HepG2 (cell line): ENCODE results near the gene OPRL1. TPM values are rescaled to one million over a fixed set of nuclear protein-coding genes. Genes with fewer than 3 reads are reported as not detected.

Source experiments
- HMG20B ChIP-seq: conservative IDR thresholded peaks from 2 replicates; pipeline ENCODE4 v1.6.1; 2016; ENCODE audit warnings: missing genetic modification reagents, missing compliant biosample characterization
- HNRNPH1 ChIP-seq: fragments of 200-400 bp; formaldehyde crosslinking; optimal IDR thresholded peaks from 2 replicates; pipeline ENCODE3; 2017; ENCODE audit warnings: mild to moderate bottlenecking, low read depth, low read length
- MIER3 ChIP-seq: IDR thresholded peaks from 2 replicates; pipeline ENCODE4 v1.6.1; 2016; ENCODE audit warnings: missing compliant biosample characterization, borderline replicate concordance
- NCOR1 ChIP-seq: fragments of 200-600 bp; sonication (generic); IDR thresholded peaks from 2 replicates; pipeline ENCODE4 v1.7.0; 2017; ENCODE audit warnings: antibody characterized with exemption, low read length, borderline replicate concordance
- YEATS4 ChIP-seq: sonication (generic); formaldehyde crosslinking; IDR thresholded peaks from 2 replicates; pipeline ENCODE4 v1.4.0; 2020; ENCODE audit warnings: missing genetic modification reagents, borderline replicate concordance
- ZBTB49 ChIP-seq: sonication (generic); formaldehyde crosslinking; IDR thresholded peaks from 2 replicates; pipeline ENCODE4 v1.4.0; 2020; ENCODE audit warnings: missing genetic modification reagents, borderline replicate concordance
- ZFP62 ChIP-seq: sonication (generic); formaldehyde crosslinking; IDR thresholded peaks from 2 replicates; pipeline ENCODE4 v1.4.0; 2020; ENCODE audit warnings: missing genetic modification reagents
- ZNF891 ChIP-seq: sonication (generic); formaldehyde crosslinking; IDR thresholded peaks from 2 replicates; pipeline ENCODE4 v1.5.0; 2020; ENCODE audit warnings: mild to moderate bottlenecking, missing genetic modification reagents
- polyA plus RNA-seq, 8 experiments: library from polyadenylated mRNA; depleted of rRNA in 3 of 8; stranded (reverse) in 7 of 8; unstranded in 1 of 8; fragments of >200 nt; fragmentation: Illumina TruSeq in 4 of 8; extraction: Trizol in 4 of 8; gene quantifications; 2 replicates each; pipeline versions ENCODE4 v1.2.1 to v1.2.3, GENCODE V29; 2011 to 2016; ENCODE audit warnings: low read depth in 4 of 8, missing spikeins in 1 of 8, mixed read lengths in 1 of 8; ENCODE audit not compliant: insufficient read depth in 1 of 8
- total RNA-seq, 5 experiments: library from RNA; depleted of rRNA; stranded (reverse); fragments of >200 nt; fragmentation: Illumina TruSeq; extraction: Trizol; gene quantifications; 2 replicates each; pipeline ENCODE4 v1.2.3, GENCODE V29; 2016; ENCODE audit warnings: low read depth in 1 of 5
- TF ChIP-seq, protein P1 (sequence below): sonication (generic); formaldehyde crosslinking; IDR thresholded peaks from one replicate; pipeline ENCODE4 v1.5.1; 2020; ENCODE audit warnings: mild to moderate bottlenecking, missing genetic modification reagents; ENCODE audit errors: not compliant biosample characterization
- TF ChIP-seq, protein P2 (sequence below): sonication (generic); formaldehyde crosslinking; IDR thresholded peaks from 2 replicates; pipeline ENCODE4 v1.4.0; 2020; ENCODE audit warnings: missing genetic modification reagents
- TF ChIP-seq, protein P3 (sequence below): sonication (generic); formaldehyde crosslinking; IDR thresholded peaks from 2 replicates; pipeline ENCODE4 v1.8.0; 2022; ENCODE audit warnings: missing genetic modification reagents, mild to moderate bottlenecking, borderline replicate concordance

Gene OPRL1
- total and polyA plus RNA-seq, 2 of the 13 experiments (the other 11 are each of a cell fraction or from before 2014, with no cell fraction given), result 0.35 to 0.71 TPM

DNA sequence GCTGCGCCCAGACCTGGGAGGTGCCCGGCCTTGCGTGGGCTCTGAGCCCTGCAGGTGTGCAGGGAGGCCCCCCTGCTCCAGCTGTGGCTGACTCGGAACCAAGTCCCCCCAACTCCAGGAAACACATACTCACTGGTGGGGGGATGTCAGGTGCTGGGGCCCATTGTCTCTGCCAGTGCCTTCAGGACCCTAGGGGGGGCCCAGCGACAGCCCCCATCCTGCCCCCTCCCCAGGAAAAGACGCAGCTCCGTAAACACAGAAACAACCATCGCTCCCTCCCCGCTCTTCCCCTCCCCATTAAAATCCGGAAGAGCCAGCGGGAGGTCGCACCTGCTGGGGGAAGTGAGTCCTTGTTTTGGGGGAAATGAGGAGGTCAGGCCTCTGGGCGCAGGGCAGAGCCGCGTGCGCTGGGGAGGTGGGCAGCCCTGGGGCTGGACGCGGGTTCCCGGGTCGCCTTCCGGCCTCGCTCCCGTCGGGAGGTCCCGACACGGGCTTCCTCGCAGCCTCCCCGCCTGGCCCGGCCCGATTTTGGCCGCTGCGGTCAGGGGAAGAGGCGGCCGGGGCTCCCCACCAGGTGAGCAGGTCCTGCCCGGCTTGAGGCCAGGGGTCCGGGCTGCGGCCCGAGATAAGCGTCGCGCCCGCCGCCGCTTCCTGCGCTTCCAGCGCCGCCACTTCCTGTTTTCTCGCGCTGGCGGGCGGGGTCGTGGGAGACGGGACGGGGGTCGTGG lies 37.7 kb upstream of the OPRL1 start (continued):
- TF ChIP-seq, protein P1, sequence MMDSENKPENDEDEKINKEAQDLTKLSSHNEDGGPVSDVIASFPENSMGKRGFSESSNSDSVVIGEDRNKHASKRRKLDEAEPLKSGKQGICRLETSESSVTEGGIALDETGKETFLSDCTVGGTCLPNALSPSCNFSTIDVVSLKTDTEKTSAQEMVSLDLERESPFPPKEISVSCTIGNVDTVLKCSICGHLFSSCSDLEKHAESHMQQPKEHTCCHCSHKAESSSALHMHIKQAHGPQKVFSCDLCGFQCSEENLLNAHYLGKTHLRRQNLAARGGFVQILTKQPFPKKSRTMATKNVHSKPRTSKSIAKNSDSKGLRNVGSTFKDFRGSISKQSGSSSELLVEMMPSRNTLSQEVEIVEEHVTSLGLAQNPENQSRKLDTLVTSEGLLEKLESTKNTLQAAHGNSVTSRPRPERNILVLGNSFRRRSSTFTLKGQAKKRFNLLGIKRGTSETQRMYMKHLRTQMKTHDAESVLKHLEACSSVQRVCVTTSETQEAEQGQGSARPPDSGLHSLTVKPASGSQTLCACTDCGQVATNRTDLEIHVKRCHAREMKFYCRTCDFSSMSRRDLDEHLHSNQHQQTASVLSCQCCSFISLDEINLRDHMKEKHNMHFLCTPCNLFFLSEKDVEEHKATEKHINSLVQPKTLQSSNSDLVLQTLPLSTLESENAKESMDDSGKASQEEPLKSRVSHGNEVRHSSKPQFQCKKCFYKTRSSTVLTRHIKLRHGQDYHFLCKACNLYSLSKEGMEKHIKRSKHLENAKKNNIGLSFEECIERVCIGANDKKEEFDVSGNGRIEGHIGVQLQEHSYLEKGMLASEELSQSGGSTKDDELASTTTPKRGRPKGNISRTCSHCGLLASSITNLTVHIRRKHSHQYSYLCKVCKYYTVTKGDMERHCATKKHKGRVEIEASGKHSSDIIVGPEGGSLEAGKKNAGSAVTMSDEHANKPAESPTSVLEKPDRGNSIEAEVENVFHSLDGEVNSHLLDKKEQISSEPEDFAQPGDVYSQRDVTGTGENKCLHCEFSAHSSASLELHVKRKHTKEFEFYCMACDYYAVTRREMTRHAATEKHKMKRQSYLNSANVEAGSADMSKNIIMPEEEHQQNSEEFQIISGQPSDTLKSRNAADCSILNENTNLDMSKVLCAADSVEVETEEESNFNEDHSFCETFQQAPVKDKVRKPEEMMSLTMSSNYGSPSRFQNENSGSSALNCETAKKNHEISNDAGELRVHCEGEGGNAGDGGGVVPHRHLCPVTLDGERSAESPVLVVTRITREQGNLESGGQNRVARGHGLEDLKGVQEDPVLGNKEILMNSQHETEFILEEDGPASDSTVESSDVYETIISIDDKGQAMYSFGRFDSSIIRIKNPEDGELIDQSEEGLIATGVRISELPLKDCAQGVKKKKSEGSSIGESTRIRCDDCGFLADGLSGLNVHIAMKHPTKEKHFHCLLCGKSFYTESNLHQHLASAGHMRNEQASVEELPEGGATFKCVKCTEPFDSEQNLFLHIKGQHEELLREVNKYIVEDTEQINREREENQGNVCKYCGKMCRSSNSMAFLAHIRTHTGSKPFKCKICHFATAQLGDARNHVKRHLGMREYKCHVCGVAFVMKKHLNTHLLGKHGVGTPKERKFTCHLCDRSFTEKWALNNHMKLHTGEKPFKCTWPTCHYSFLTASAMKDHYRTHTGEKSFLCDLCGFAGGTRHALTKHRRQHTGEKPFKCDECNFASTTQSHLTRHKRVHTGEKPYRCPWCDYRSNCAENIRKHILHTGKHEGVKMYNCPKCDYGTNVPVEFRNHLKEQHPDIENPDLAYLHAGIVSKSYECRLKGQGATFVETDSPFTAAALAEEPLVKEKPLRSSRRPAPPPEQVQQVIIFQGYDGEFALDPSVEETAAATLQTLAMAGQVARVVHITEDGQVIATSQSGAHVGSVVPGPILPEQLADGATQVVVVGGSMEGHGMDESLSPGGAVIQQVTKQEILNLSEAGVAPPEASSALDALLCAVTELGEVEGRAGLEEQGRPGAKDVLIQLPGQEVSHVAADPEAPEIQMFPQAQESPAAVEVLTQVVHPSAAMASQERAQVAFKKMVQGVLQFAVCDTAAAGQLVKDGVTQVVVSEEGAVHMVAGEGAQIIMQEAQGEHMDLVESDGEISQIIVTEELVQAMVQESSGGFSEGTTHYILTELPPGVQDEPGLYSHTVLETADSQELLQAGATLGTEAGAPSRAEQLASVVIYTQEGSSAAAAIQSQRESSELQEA (CRISPR knock-in tag), result no peak
- no peak for TF ChIP-seq ZFP62 (CRISPR knock-in tag)
- TF ChIP-seq ZNF891 (CRISPR knock-in tag), result peak; percentile 99
- no peak for TF ChIP-seq ZBTB49
- TF ChIP-seq MIER3 (CRISPR knock-in tag), result no peak
- TF ChIP-seq, protein P2, sequence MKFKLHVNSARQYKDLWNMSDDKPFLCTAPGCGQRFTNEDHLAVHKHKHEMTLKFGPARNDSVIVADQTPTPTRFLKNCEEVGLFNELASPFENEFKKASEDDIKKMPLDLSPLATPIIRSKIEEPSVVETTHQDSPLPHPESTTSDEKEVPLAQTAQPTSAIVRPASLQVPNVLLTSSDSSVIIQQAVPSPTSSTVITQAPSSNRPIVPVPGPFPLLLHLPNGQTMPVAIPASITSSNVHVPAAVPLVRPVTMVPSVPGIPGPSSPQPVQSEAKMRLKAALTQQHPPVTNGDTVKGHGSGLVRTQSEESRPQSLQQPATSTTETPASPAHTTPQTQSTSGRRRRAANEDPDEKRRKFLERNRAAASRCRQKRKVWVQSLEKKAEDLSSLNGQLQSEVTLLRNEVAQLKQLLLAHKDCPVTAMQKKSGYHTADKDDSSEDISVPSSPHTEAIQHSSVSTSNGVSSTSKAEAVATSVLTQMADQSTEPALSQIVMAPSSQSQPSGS (CRISPR knock-in tag), result peak; percentile 65
- no peak for TF ChIP-seq NCOR1
- TF ChIP-seq, protein P3, sequence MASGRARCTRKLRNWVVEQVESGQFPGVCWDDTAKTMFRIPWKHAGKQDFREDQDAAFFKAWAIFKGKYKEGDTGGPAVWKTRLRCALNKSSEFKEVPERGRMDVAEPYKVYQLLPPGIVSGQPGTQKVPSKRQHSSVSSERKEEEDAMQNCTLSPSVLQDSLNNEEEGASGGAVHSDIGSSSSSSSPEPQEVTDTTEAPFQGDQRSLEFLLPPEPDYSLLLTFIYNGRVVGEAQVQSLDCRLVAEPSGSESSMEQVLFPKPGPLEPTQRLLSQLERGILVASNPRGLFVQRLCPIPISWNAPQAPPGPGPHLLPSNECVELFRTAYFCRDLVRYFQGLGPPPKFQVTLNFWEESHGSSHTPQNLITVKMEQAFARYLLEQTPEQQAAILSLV (CRISPR knock-in tag), result peak; percentile 89; the same call in 1 of the 2 replicates
- peak; percentile 83 for TF ChIP-seq HNRNPH1
- TF ChIP-seq YEATS4 (CRISPR knock-in tag), result no peak; the same call in 1 of the 2 replicates
- no peak for TF ChIP-seq HMG20B (CRISPR knock-in tag)
